KMS-11 (cell line): ENCODE data around the gene NOP53.
"Not testable (repeated sequence)": the region's sequence is repeated elsewhere in the genome, so short reads cannot be mapped to it uniquely, and the experiment has no call there.

Experiments used
- H2AFZ ChIP-seq: fragments of 200-600 bp; sonication (generic); 2 replicates; pipeline ENCODE4 v1.6.1; 2016; ENCODE audit warnings: antibody characterized with exemption, mixed run types, low read depth
- H3K27ac ChIP-seq: fragments of 200-600 bp; sonication (generic); 2 replicates; pipeline ENCODE4 v1.6.1; 2016; ENCODE audit warnings: mild to moderate bottlenecking, mixed run types
- H3K27me3 ChIP-seq: fragments of 200-600 bp; sonication (generic); 2 replicates; pipeline ENCODE4 v1.6.1; 2017; ENCODE audit warnings: mild to moderate bottlenecking, low read depth, mixed run types, moderate library complexity; ENCODE audit not compliant: insufficient read depth
- H3K36me3 ChIP-seq: fragments of 200-600 bp; sonication (generic); 2 replicates; pipeline ENCODE4 v1.6.1; 2017; ENCODE audit warnings: mild to moderate bottlenecking, mixed run types; ENCODE audit not compliant: insufficient read depth
- H3K4me1 ChIP-seq: fragments of 200-600 bp; sonication (generic); 2 replicates; pipeline ENCODE4 v1.6.1; 2016; ENCODE audit warnings: mild to moderate bottlenecking, low read depth, mixed run types; ENCODE audit not compliant: poor library complexity, severe bottlenecking
- H3K4me2 ChIP-seq: fragments of 200-600 bp; sonication (generic); 2 replicates; pipeline ENCODE4 v1.7.0; 2016; ENCODE audit warnings: mild to moderate bottlenecking, mixed run types
- H3K4me3 ChIP-seq: fragments of 200-600 bp; sonication (generic); IDR thresholded peaks from 2 replicates; pipeline ENCODE4 v1.6.1; 2017; ENCODE audit warnings: low read depth, low read length, mixed read lengths; ENCODE audit not compliant: insufficient read depth
- H3K79me2 ChIP-seq: fragments of 200-600 bp; sonication (generic); 2 replicates; pipeline ENCODE4 v1.6.1; 2016; ENCODE audit warnings: low read depth, mixed run types; ENCODE audit not compliant: insufficient read depth
- H3K9ac ChIP-seq: fragments of 200-600 bp; sonication (generic); 2 replicates; pipeline ENCODE4 v1.6.1; 2016; ENCODE audit warnings: mild to moderate bottlenecking, mixed run types
- H4K20me1 ChIP-seq: fragments of 200-600 bp; sonication (generic); 2 replicates; pipeline ENCODE4 v1.6.1; 2016; ENCODE audit warnings: mild to moderate bottlenecking, mixed run types; ENCODE audit not compliant: insufficient read depth
- TF ChIP-seq, protein P1 (sequence below): fragments of 200-600 bp; sonication (generic); conservative IDR thresholded peaks from 2 replicates; pipeline ENCODE4 v1.6.1; 2017; ENCODE audit warnings: low read depth, mild to moderate bottlenecking, antibody characterized with exemption, low read length, moderate library complexity, mixed read lengths

Gene NOP53

GRCh38 chr19:47716270-47716937, 28.9 kb upstream of the NOP53 start:
- H3K4me1 ChIP-seq, result no peaks in the 10 kb centered on the region
- H3K4me2 ChIP-seq, result no peak overlapping the region
- H3K27me3 ChIP-seq, result peaks cover 86% of the 10 kb centered on the region
- no peak overlapping the region for H3K4me3 ChIP-seq
- H4K20me1 ChIP-seq, result no peaks in the 10 kb centered on the region
- H3K27ac ChIP-seq, result no peak overlapping the region
- H3K9ac ChIP-seq, result no peak overlapping the region
- TF ChIP-seq, protein P1, sequence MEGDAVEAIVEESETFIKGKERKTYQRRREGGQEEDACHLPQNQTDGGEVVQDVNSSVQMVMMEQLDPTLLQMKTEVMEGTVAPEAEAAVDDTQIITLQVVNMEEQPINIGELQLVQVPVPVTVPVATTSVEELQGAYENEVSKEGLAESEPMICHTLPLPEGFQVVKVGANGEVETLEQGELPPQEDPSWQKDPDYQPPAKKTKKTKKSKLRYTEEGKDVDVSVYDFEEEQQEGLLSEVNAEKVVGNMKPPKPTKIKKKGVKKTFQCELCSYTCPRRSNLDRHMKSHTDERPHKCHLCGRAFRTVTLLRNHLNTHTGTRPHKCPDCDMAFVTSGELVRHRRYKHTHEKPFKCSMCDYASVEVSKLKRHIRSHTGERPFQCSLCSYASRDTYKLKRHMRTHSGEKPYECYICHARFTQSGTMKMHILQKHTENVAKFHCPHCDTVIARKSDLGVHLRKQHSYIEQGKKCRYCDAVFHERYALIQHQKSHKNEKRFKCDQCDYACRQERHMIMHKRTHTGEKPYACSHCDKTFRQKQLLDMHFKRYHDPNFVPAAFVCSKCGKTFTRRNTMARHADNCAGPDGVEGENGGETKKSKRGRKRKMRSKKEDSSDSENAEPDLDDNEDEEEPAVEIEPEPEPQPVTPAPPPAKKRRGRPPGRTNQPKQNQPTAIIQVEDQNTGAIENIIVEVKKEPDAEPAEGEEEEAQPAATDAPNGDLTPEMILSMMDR, result no peak
- H2AFZ ChIP-seq, result no peak overlapping the region
- H3K36me3 ChIP-seq, result no peaks in the 10 kb centered on the region
- H3K79me2 ChIP-seq, result no peaks in the 10 kb centered on the region

DNA sequence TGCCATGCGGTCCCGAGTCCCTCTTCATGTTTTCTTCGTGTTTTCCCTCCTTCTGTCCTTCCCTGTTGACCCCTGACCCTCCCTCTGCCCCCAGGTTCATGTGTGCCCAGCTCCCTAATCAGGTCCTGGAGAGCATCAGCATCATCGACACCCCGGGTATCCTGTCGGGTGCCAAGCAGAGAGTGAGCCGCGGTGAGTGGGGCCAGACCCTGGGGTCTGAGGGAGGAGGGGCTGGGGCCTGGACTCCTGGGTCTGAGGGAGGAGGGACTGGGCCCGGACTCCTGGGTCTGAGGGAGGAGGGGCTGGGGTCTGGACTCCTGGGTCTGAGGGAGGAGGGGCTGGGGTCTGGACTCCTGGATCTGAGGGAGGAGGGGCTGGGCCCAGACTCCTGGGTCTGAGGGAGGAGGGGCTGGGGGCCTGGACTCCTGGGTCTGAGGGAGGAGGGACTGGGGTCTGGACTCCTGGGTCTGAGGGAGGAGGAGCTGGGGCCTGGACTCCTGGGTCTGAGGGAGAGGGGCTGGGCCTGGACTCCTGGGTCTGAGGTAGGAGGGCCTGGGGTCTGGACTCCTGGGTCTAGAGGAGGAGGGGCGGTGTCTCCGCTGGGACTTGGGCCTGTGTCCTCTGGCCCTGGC, 26.8 kb upstream of the NOP53 start:
- H3K27me3 ChIP-seq, result peaks cover 80% of the 10 kb centered on the region
- not testable (repeated sequence) for H4K20me1 ChIP-seq, H3K27ac ChIP-seq, H3K79me2 ChIP-seq, H2AFZ ChIP-seq, H3K9ac ChIP-seq, H3K36me3 ChIP-seq, H3K4me3 ChIP-seq, H3K4me2 ChIP-seq
- H3K4me1 ChIP-seq, result peaks cover 11% of the 10 kb centered on the region

DNA sequence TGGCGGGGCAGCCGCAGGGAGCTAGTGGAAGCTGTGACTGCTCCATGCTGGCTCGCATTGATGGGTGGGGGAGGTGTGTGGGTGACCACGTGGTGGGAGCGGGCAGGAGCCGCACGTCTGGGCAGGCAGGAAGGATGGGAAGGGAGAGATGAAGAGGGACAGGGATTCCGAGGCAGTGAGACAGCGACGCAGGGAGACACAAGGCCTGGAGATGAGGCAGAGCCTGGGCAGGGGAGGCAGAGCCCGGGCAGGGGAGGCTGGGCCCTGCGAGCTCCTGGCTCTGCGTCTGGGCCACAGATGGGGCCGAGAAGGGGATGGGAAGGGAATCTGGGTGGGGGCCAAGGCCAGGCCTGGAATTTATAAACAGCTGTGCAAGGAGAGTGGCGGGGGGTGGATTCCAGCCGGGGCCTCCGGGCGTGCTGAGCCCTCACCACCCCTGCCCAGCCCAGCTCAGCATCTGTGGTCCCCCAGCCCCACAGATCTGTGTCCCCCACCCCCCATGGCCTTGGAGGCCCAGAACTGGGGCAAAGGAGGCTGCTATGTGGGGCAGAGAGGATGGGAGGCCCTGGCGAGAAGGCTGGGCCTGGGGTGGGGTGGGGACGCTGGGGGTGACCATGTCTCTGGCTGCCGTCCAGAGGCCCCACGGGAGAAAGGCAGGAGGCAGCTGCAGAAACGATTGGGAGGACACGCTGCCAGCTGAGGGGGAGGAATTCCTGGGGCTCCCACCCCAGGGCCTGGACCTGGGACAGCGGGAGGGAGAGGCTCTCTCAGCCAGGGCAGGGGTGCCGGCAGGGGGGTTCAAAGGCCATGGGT, 26.1 kb upstream of the NOP53 start:
- Histone ChIP-seq H3K4me2 (no peak overlapping the region), H3K9ac (no peak overlapping the region), H4K20me1 (no peaks in the 10 kb centered on the region), H2AFZ (no peak overlapping the region), H3K79me2 (no peaks in the 10 kb centered on the region), H3K4me3 (no peak overlapping the region), H3K27me3 (peaks cover 75% of the 10 kb centered on the region), H3K36me3 (no peaks in the 10 kb centered on the region), H3K4me1 (peaks cover 17% of the 10 kb centered on the region), H3K27ac (no peak overlapping the region)
- TF ChIP-seq, protein P1, result no peak

- no peak overlapping the region for H3K4me3 ChIP-seq
- H4K20me1 ChIP-seq, result no peaks in the 10 kb centered on the region
- H3K79me2 ChIP-seq, result no peaks in the 10 kb centered on the region
- no peak overlapping the region for H3K9ac ChIP-seq
- H3K4me2 ChIP-seq, result no peak overlapping the region
- no peak overlapping the region for H3K27ac ChIP-seq
- H3K27me3 ChIP-seq, result peaks cover 74% of the 10 kb centered on the region
- no peak overlapping the region for H2AFZ ChIP-seq
- peaks cover 17% of the 10 kb centered on the region for H3K4me1 ChIP-seq
- no peaks in the 10 kb centered on the region for H3K36me3 ChIP-seq
- TF ChIP-seq, protein P1, result no peak
Observed at GRCh38 chr19:47720669-47721422, 24.5 kb upstream of the NOP53 start.
